Colonic mucosa (tissue), 4 donors: Measurements from ENCODE around the gene DPM2. TPM values are rescaled to one million over a fixed set of nuclear protein-coding genes. Genes with fewer than 3 reads are reported as not detected.

ENCODE experiments used
- DNase-seq: peaks from one replicate; pipeline ENCODE4 v3.0.0-alpha.2; 2020
- H3K27ac ChIP-seq: fragments of 200-600 bp; one replicate; pipeline ENCODE4 v1.8.0; 2021
- H3K27me3 ChIP-seq: fragments of 200-600 bp; one replicate; pipeline ENCODE4 v1.8.0; 2021
- H3K36me3 ChIP-seq: fragments of 200-600 bp; one replicate; pipeline ENCODE4 v1.8.0; 2021
- H3K4me1 ChIP-seq: fragments of 200-600 bp; one replicate; pipeline ENCODE4 v1.8.0; 2021; ENCODE audit warnings: mild to moderate bottlenecking
- H3K4me3 ChIP-seq: fragments of 200-600 bp; one replicate; pipeline ENCODE4 v1.8.0; 2021
- H3K9ac ChIP-seq, 2 donors: one replicate each; pipeline ENCODE4 v1.7.0; 2013; ENCODE audit warnings: control low read depth in 2 of 2, low read depth in 2 of 2, low read length in 2 of 2
- H3K9me3 ChIP-seq: fragments of 200-600 bp; one replicate; pipeline ENCODE4 v1.8.0; 2021
- CTCF ChIP-seq: fragments of 200-600 bp; IDR thresholded peaks from one replicate; pipeline ENCODE4 v1.8.0; 2022; ENCODE audit warnings: antibody characterized with exemption, mild to moderate bottlenecking
- intact Hi-C: fragments of 100-400 bp; cut with DNase I; formaldehyde crosslinking; loops from one replicate; pipeline ENCODE4 v1.14.1; 2022
- total RNA-seq, 2 donors: library from RNA; stranded (reverse); fragmentation: NEBNext Ultra II Directional in 1 of 2; extraction: Animal tissue kit (Norgen Biotek cat#: 25700) in 1 of 2; gene quantifications; one replicate each; pipeline ENCODE4 v1.2.1, GENCODE V29; 2021
- donor health status: healthy.
- donor health status: DM: no; HTN: no; CAD: no.
- donor health status: DM: no; HTN: no; CAD: no.

The DPM2 gene
- total RNA-seq, 2 donors from 2014 or later = 25.7 to 38.9 TPM

GRCh38 chr9:127962278-127962677, 24.6 kb upstream of the DPM2 start:
- Histone ChIP-seq H3K36me3 (no peaks in the 10 kb centered on the region), H3K27me3 (no peaks in the 10 kb centered on the region), H3K4me3 (no peak overlapping the region), H3K9me3 (no peaks in the 10 kb centered on the region), H3K27ac (no peak overlapping the region), H3K4me1 (peaks cover 43% of the 10 kb centered on the region), H3K9ac (no peak overlapping the region)
- no peak for TF ChIP-seq CTCF
- intact Hi-C loops = no loop called here
- no peak for DNase-seq

DNA sequence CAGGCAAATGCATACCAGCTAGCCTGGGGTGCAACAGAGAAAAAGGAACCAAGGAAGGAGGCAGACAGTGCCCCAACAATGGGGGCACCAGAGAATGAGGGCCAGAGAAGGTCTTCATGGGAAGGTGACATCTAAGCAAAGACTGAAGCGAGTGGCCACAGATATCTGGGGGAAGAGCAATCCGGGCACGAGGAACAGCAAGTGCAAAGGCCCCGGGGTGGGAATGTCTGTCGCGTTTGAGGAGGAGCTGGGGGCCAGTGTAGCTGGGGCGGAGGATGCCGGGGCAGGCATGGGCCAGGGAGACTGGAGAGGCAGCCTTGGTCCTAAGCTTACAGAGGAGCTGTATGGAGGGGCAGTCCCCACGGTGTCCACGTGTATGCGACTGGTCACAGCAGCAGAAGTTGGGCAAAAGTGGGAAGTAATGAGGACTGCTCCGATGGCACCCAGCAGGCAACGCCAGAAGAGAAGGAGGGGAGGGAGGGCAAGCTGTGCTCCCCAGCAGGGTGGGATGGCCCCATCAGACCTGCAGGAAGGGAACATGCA, 24.0 kb upstream of the DPM2 start:
- no peak for TF ChIP-seq CTCF
- H3K27me3 ChIP-seq = no peaks in the 10 kb centered on the region
- H3K4me1 ChIP-seq = peaks cover 40% of the 10 kb centered on the region
- H3K4me3 ChIP-seq = no peak overlapping the region
- H3K9ac ChIP-seq = no peak overlapping the region
- no peaks in the 10 kb centered on the region for H3K9me3 ChIP-seq
- H3K27ac ChIP-seq = no peak overlapping the region
- intact Hi-C loops = no loop called here
- H3K36me3 ChIP-seq = no peaks in the 10 kb centered on the region
- DNase-seq = no peak

DNA sequence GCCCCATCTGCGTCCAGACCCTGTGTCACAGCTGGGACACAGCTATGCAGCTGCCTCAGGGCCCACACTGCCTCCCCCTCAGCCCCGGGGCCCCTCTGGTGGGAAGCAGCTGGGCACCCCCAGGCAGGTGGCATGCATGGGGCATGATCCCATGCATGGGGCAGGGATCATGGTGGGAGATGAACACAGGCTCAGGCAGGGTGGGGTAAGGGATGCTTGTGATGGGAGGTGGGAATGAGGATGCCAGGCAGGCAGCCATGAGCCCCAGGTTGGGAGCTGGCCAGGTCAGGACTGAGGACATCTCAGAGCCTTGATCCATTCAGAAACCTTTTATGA, 23.5 kb upstream of the DPM2 start:
- H3K27ac ChIP-seq = no peak overlapping the region

DNA sequence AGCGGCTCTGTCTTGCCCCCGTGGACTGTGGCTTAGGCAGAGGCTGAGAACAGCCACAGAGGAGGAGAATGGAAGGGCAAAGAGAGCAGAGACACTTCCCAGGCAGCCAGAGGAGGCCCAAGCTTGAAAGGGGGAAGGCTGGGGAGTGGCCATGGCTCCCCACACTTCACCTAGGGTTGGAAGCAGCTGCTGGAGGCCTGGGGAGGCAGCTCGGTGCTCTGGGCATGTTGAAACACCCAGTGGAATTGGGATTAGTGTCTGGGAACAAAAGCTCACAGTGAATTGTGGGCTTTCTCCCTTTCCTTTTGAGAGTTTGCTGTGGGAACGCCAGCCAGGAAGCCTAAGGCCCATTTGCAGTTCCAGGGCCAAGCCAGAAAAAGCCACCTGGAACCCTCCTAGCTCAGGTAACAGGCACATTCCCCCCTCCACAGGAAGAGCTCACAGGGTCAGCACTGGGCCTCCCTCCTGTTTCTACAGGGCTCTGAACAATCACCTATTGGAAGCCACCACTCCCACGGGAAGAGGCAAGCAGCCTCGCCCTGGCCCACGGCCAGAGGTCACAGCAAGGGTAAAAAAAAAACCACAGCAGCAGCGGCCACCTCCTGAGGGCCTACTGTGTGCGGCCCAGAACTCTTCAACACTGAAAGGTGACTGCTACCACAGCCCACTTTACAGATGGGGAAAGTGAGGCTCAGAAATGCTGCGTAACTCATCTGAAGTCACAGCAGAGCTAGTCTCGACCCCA, 22.9 kb upstream of the DPM2 start:
- Histone ChIP-seq H3K4me3 (no peak overlapping the region), H3K9ac (peak overlapping the region; percentile 15 to 68), H3K27me3 (no peaks in the 10 kb centered on the region), H3K9me3 (no peaks in the 10 kb centered on the region), H3K27ac (peak overlapping the region; percentile 59), H3K4me1 (peaks cover 29% of the 10 kb centered on the region), H3K36me3 (no peaks in the 10 kb centered on the region)
- DNase-seq = no peak
- no peak for TF ChIP-seq CTCF
- intact Hi-C loops = no loop called here

More for the DNA sequence above, 23.5 kb upstream of the DPM2 start:
- Histone ChIP-seq H3K4me3 (no peak overlapping the region), H3K36me3 (no peaks in the 10 kb centered on the region), H3K9me3 (no peaks in the 10 kb centered on the region), H3K4me1 (peaks cover 34% of the 10 kb centered on the region), H3K27me3 (no peaks in the 10 kb centered on the region), H3K9ac (peak overlapping the region in 1 of 2 donors; percentile 68)
- intact Hi-C loops = no loop called here
- TF ChIP-seq CTCF = no peak
- DNase-seq = no peak

DNA sequence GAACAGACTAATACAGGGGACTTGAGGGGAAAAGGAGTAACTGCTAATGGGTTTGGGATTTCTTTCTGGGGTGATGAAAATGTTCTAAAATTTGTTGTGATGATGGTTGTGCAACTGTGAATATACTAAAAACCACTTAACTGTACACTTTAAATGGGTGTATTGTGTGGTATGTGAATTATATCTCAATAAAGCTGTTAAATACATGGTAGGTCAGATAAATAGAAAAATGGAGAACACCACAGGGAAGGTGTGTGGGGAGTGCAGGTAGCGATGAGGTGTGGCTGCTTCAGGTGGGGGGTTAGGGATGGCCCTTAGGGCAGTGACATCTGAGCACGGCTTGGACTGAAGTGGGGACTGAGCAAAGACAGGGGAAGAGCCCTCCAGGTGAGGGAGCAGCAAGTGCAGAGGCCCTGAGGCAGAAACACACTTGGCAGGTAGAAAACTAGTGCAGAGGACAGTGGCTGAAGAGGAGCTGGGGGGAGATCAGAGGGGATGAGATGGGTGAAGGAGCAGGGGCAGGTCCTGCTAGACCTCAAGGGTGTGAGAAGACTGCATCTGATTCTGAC, 22.3 kb upstream of the DPM2 start:
- Histone ChIP-seq H3K27me3 (no peaks in the 10 kb centered on the region), H3K9me3 (no peaks in the 10 kb centered on the region), H3K27ac (peak overlapping the region; percentile 59), H3K9ac (peak overlapping the region; percentile 47 to 68), H3K36me3 (no peaks in the 10 kb centered on the region), H3K4me1 (peaks cover 26% of the 10 kb centered on the region), H3K4me3 (no peak overlapping the region)
- no peak for DNase-seq
- TF ChIP-seq CTCF = no peak
- intact Hi-C loops = no loop called here
